ENCODE measurements around the gene CGAS. TPM values are rescaled to one million over a fixed set of nuclear protein-coding genes. Genes with fewer than 3 reads are reported as not detected.

The CGAS gene
- total and polyA plus RNA-seq, 2 donors (not counting 1 experiment from before 2014, with no cell fraction given) = 5.1 to 20.0 TPM

GRCh38 chr6:73451223-73452106 lies 632 bp downstream of the CGAS start:
- H3K36me3 ChIP-seq (replicated peaks in 1 of 2; ENCODE audit: control extremely low read depth in 1 of 2, control insufficient read depth in 1 of 2, extremely low read depth in 1 of 2, insufficient read depth in 2 of 2, low read length in 1 of 2) = peaks cover 0 to 4% of the 10 kb centered on the region in 2 experiments
- peak overlapping the region; percentile 88 for H2AFZ ChIP-seq (ENCODE audit: insufficient read depth, low read depth, low read length, poor library complexity, severe bottlenecking)
- H3K27ac ChIP-seq (ENCODE audit: low read length in 2 of 2) = peak overlapping the region; percentile 87 to 89
- H3K27me3 ChIP-seq (replicated peaks in 1 of 4; ENCODE audit: control extremely low read depth in 1 of 4, control insufficient read depth in 3 of 4, insufficient read depth in 4 of 4, low read length in 3 of 4) = no peaks in the 10 kb centered on the region
- H3K79me2 ChIP-seq (ENCODE audit: control insufficient read depth, insufficient read depth, low read length) = peaks cover 54% of the 10 kb centered on the region
- POLR2A ChIA-PET = interaction anchor here (1.1 to 2.9 kb wide), 7 partner anchors 10 to 202 kb away, joined by 3 to 34 read pairs (median 7); partner anchors contain the start of genes EEF1A1, MTO1 and SLC17A5
- Mint-ChIP-seq H3K27me3 (no peaks in the 10 kb centered on the region), H3K9me3 (ENCODE audit: insufficient read depth) (no peaks in the 10 kb centered on the region), H3K4me3 (peak overlapping the region; percentile 95), H3K27ac (peak overlapping the region; percentile 91), H3K4me1 (peaks cover 23% of the 10 kb centered on the region)
- H3K4me2 ChIP-seq (replicated peaks; ENCODE audit: low read depth, low read length, poor library complexity, severe bottlenecking) = peak overlapping the region; percentile 95
- peak overlapping the region; percentile 96 for H3K9ac ChIP-seq (ENCODE audit: low read length)
- DNase-seq (peak; percentile 82), ATAC-seq (ENCODE audit: low read depth) (peak; percentile 56)
- WGBS (ENCODE audit: insufficient coverage) = under 1% methylated on average over 76 of the region's 79 CpGs
- H3K4me1 ChIP-seq (ENCODE audit: control insufficient read depth in 2 of 2, insufficient read depth in 2 of 2, low read length in 2 of 2) = peaks cover 16 to 25% of the 10 kb centered on the region in 2 donors
- CTCF ChIA-PET = interaction anchor here (1.0 to 3.6 kb wide), 5 partner anchors 11 to 201 kb away, joined by 3 to 27 read pairs (median 5); partner anchors contain the start of gene MTO1
- intact Hi-C loops (cut with micrococcal nuclease) = loop anchor here (1.0 to 5.0 kb wide), 5 partner anchors 10 to 201 kb away; partner anchors contain the start of genes EEF1A1, MTO1 and SLC17A5
- peak overlapping the region; percentile 86 to 94 (median 91) for H3K4me3 ChIP-seq (ENCODE audit: control extremely low read depth in 1 of 5, extremely low read depth in 1 of 5, insufficient read depth in 1 of 5, low read depth in 2 of 5, low read length in 4 of 5)
- no peak for TF ChIP-seq EZH2 (IDR thresholded peaks at IDR 0.05; ENCODE audit: borderline replicate concordance, insufficient read depth, low read depth, low read length, poor library complexity, severe bottlenecking)
- TF ChIP-seq, protein P1, sequence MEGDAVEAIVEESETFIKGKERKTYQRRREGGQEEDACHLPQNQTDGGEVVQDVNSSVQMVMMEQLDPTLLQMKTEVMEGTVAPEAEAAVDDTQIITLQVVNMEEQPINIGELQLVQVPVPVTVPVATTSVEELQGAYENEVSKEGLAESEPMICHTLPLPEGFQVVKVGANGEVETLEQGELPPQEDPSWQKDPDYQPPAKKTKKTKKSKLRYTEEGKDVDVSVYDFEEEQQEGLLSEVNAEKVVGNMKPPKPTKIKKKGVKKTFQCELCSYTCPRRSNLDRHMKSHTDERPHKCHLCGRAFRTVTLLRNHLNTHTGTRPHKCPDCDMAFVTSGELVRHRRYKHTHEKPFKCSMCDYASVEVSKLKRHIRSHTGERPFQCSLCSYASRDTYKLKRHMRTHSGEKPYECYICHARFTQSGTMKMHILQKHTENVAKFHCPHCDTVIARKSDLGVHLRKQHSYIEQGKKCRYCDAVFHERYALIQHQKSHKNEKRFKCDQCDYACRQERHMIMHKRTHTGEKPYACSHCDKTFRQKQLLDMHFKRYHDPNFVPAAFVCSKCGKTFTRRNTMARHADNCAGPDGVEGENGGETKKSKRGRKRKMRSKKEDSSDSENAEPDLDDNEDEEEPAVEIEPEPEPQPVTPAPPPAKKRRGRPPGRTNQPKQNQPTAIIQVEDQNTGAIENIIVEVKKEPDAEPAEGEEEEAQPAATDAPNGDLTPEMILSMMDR (IDR thresholded peaks at IDR 0.05) = no peak
- H3K9me3 ChIP-seq (ENCODE audit: control extremely low read depth in 1 of 3, control insufficient read depth in 2 of 3, insufficient read depth in 1 of 3, low read length in 2 of 3) = peaks cover 0 to 3% (median 0%) of the 10 kb centered on the region in 3 donors
- peaks cover 16% of the 10 kb centered on the region for H4K20me1 ChIP-seq (ENCODE audit: control insufficient read depth, insufficient read depth, low read length, poor library complexity, severe bottlenecking)
